ENCODE results near the gene FARP1. TPM values are rescaled to one million over a fixed set of nuclear protein-coding genes. Genes with fewer than 3 reads are reported as not detected.

Gene FARP1
- total and polyA plus RNA-seq, 10 of the 15 experiments (the other 5 are each of a cell fraction or from before 2014, with no cell fraction given): 0.17 to 6.9 (median 0.68) TPM

DNA sequence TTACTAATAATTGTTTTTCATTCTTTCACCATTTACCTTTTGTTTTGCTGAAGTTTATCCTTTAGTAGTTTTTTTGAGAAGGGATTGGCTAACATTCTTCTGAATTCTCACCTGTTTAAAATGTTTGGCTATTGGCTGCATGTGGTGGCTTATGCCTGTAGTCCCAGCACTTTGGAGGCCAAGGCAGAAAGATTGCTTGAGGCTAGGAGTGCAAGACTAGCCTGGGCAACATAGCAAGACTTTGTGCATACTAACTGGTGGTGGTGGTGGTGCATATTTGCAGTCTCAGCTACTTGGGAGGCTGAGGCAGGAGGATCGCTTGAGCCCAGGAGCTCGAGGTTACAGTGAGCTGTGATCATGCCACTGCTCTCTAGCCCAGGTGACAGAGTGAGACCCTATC is 61.7 kb downstream of the FARP1 start:
- SMC1A ChIA-PET (ENCODE audit: uncharacterized antibody, unreplicated experiment): interaction anchor here (1.0 to 5.5 kb wide), 4 partner anchors 10 to 30 kb away, joined by 3 to 31 read pairs (median 6); no protein-coding TSS in a partner anchor
- CTCF ChIA-PET: no interaction called here
- Histone ChIP-seq H2AFZ (ENCODE audit: control insufficient read depth, low read depth, low read length) (no peak overlapping the region), H3K4me2 (ENCODE audit: control insufficient read depth, insufficient read depth) (no peak overlapping the region), H3K27ac (ENCODE audit: control insufficient read depth, insufficient read depth) (no peak overlapping the region), H4K20me1 (ENCODE audit: control insufficient read depth, insufficient read depth) (no peaks in the 10 kb centered on the region), H3K36me3 (ENCODE audit: control insufficient read depth in 2 of 2, insufficient read depth in 2 of 2, low read length in 1 of 2) (no peaks in the 10 kb centered on the region), H3K9me3 (replicated peaks; ENCODE audit: control insufficient read depth, insufficient read depth, low read length) (no peaks in the 10 kb centered on the region; the same call in 2 of the 3 replicates), H3K9ac (ENCODE audit: control insufficient read depth, insufficient read depth, low read length) (no peak overlapping the region), H3K4me3 (no peak overlapping the region), H3K4me1 (ENCODE audit: control insufficient read depth, insufficient read depth, low read length) (no peaks in the 10 kb centered on the region), H3K27me3 (replicated peaks in 1 of 2; ENCODE audit: control insufficient read depth in 2 of 2, insufficient read depth in 2 of 2, low read length in 1 of 2) (no peaks in the 10 kb centered on the region), H3K79me2 (ENCODE audit: control insufficient read depth, insufficient read depth, low read length) (no peaks in the 10 kb centered on the region)
- intact Hi-C loops (cut with micrococcal nuclease; ENCODE audit: unreplicated experiment) (no loop called here), in situ Hi-C loops (cut with MboI) (no loop called here)
- no peak for DNase-seq (ENCODE audit: low read depth, low spot score)
- ATAC-seq: no peak
- RAD21 ChIA-PET (ENCODE audit: unreplicated experiment): no interaction called here
- BruUV-seq (replicated peaks): no TSS peak
- 50% methylated on average over 2 of the region's 2 CpGs for WGBS (ENCODE audit: insufficient coverage, insufficient replicate concordance, low lambda C conversion rate, missing lambda C conversion rate)
- POLR2A ChIA-PET: no interaction called here
- FAIRE-seq: no peak
- no peak for TF ChIP-seq REST (IDR thresholded peaks at IDR 0.05; ENCODE audit: low read depth, low read length)
- TF ChIP-seq MAX (IDR thresholded peaks at IDR 0.05; ENCODE audit: low read depth, low read length): no peak
- no peak for TF ChIP-seq ASH2L (IDR thresholded peaks at IDR 0.05; ENCODE audit: borderline replicate concordance, low read depth)
- TF ChIP-seq MLLT1 (IDR thresholded peaks at IDR 0.05): no peak
- TF ChIP-seq ETV6 (conservative IDR thresholded peaks at IDR 0.05 in 1 of 2, IDR thresholded peaks at IDR 0.05 in 1 of 2; ENCODE audit: borderline replicate concordance in 1 of 2, low read depth in 1 of 2): no peak
- no peak for TF ChIP-seq JUNB (IDR thresholded peaks at IDR 0.05)
- TF ChIP-seq SREBF1 (IDR thresholded peaks at IDR 0.05; ENCODE audit: low read length): no peak
- TF ChIP-seq PAX8 (IDR thresholded peaks at IDR 0.05): no peak
- TF ChIP-seq BCL11A (IDR thresholded peaks at IDR 0.05; ENCODE audit: low read depth, low read length): no peak
- no peak for TF ChIP-seq RBBP5 (conservative IDR thresholded peaks at IDR 0.05)
- TF ChIP-seq MEF2A (IDR thresholded peaks at IDR 0.05; ENCODE audit: insufficient read depth, low read depth, low read length): no peak
- no peak for TF ChIP-seq HSF1 (IDR thresholded peaks at IDR 0.05; ENCODE audit: low read depth, low read length)
- no peak for TF ChIP-seq NFYA (IDR thresholded peaks at IDR 0.05; ENCODE audit: borderline replicate concordance, low read depth, low read length)
- TF ChIP-seq RCOR1 (conservative IDR thresholded peaks at IDR 0.05; ENCODE audit: low read depth, low read length): no peak
- TF ChIP-seq SMC3 (IDR thresholded peaks at IDR 0.05; ENCODE audit: borderline replicate concordance, low read length): no peak
- no peak for TF ChIP-seq ZNF217 (IDR thresholded peaks at IDR 0.05)
- no peak for TF ChIP-seq PBX3 (IDR thresholded peaks at IDR 0.05; ENCODE audit: insufficient replicate concordance, low read depth, low read length)
- TF ChIP-seq SUPT20H (IDR thresholded peaks at IDR 0.05; ENCODE audit: borderline replicate concordance, control insufficient read depth, low read depth, low read length): no peak
